Stimulated activated CD8-positive, alpha-beta memory T cell treated with anti-CD3 and anti-CD28 coated beads, Interleukin-4, amount 100 ng/mL, for 1 hour (primary cell): ENCODE measurements around the gene MAPK7.
"Not testable (repeated sequence)": the region's sequence is repeated elsewhere in the genome, so short reads cannot be mapped to it uniquely, and the experiment has no call there.

Source experiments
- DNase-seq, 2 donors: peaks; one replicate each; pipeline ENCODE4 v3.0.0-alpha.2; 2020; ENCODE audit warnings: low read depth in 2 of 2, low spot score in 1 of 2

Gene MAPK7

DNA sequence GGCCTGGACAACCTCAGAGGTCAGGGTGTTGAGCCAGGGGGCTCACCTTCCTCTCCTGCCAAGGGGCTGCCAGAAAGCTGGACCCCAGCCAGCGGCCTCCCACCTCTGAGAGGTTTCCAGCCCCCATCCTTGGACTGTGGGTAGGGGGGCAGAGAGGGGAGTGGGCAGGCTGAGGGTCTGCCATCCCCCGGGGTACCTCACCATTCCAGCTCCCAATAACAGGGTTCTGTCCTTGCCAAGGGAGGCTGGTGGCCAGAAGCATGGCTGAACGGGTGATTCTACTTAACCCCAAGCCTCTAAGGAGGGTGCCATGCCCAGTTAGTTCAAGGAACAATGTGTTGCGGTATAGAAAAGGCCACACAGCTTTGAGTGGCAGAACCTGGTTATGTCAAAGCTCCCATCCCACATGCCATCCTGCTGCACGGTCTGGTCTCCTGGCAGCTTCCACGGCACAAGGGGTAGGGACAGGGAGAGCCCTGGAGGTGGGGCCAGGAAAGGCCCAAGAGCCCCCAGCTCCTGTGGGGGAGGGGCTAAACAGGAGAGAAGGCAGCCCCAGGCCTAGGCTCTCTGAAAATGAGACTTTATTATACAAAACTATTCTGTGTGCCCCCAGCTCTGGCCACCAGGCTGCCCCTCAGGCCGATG is 35.6 kb upstream of the MAPK7 start:
- no peak for DNase-seq

DNA sequence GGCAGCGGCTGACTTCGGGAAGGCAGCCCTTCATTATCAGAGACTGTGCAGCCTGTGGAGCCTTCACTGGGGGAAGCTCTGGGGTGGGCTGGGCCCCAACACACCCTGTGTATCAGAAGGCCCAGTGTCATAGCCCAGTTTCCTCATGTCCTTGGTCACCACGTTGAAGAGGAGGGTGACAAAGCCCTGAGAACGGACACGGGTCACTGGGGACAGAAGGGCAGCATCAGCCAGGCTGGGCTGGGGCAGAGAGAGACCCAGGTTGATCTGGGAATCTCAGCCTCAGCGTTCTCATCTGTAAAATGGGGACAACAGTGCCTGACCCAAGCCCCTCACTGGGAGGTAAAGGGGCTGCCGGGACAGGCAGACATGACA is 35.1 kb upstream of the MAPK7 start:
- DNase-seq = no peak

- no peak for DNase-seq
These were observed 34.6 kb upstream of the MAPK7 start for GRCh38 chr17:19343671-19344151.

DNA sequence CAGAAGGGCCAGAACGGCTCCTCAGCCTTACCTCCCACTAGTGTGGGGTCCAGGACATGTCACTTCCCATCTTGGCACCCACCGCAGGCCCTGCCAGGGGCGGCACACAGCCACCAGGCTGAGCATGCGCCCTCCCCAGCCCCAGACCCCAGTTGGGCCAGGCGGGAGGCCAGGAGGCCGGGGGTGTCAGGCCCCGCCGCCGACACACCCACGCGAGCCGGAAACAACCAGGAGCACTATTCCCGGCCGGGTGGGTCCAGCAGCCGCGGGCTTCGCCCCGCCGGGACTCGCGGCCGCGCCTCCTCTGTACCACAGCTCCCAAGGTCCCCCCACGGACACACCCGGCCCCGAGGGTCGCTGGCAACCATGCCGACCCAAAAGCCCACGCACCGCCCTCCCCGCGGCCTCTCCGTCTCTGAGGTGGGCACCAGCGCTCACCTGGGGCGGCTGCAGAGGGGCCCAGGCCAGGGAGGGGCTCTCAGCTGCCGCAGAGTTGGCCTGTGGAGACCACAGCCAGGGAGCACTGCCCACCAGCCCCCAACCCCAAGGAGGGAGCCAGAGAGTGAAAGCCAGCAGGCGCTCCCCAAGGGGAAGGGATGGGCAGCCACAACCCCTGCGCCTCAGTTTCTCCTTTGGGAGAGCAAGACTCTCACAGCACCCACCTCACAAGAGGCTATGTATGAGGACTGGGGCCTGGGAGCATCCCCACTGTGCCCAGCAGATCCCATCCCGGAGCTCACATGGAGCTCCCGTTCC is 33.8 kb upstream of the MAPK7 start:
- DNase-seq = no peak

- DNase-seq = no peak
These were observed 33.2 kb upstream of the MAPK7 start for GRCh38 chr17:19345067-19345460.

GRCh38 chr17:19345486-19346350 is 32.6 kb upstream of the MAPK7 start:
- no peak for DNase-seq

- no peak for DNase-seq
These were observed 31.7 kb upstream of the MAPK7 start for GRCh38 chr17:19346351-19347255.

- DNase-seq = no peak
These were observed 30.8 kb upstream of the MAPK7 start for GRCh38 chr17:19347323-19348080.

- no peak for DNase-seq
These were observed 30.1 kb upstream of the MAPK7 start for GRCh38 chr17:19348081-19348650.

GRCh38 chr17:19348806-19349205 is 29.5 kb upstream of the MAPK7 start:
- no peak for DNase-seq

DNA sequence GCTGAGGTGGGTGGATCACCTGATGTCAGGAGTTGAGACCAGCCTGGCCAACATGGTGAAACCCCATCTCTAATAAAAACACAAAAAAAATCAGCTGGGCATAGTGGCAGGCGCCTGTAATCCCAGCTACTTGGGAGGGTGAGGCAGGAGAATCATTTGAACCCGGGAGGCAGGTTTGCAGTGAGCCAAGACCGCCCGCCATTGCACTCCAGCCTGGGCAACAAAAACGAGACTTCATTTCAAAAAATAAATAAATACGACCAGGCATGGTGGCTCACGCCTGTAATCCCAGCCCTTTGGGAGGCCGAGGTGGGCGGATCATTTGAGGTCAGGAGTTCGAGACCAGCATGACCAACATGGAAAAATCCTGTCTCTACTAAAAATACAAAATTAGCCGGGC is 24.9 kb upstream of the MAPK7 start:
- DNase-seq = not testable (repeated sequence)

- no peak for DNase-seq
These were observed 23.6 kb upstream of the MAPK7 start for GRCh38 chr17:19354748-19355147.

- DNase-seq = no peak
These were observed 20.9 kb upstream of the MAPK7 start for GRCh38 chr17:19357351-19357750.

DNA sequence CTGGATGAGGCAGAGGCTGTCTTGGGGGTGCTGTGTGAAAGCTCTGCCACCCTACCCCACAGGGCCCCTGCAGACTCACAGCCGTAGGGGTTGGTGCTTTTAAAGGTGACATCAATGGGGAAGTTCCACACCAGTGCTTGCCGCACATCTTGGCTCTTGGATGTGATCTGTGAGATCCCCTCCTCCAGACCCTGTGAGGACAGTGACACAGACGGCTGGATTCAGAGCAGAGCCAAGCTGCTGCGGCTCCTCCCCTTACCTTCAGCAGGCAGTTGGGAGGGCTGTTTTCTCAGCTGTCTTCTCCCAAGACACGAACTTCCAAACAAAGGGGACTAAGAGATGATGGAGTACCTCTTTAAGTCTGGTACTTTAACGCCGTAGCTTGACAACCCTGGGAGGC is 20.5 kb upstream of the MAPK7 start:
- DNase-seq = no peak

DNA sequence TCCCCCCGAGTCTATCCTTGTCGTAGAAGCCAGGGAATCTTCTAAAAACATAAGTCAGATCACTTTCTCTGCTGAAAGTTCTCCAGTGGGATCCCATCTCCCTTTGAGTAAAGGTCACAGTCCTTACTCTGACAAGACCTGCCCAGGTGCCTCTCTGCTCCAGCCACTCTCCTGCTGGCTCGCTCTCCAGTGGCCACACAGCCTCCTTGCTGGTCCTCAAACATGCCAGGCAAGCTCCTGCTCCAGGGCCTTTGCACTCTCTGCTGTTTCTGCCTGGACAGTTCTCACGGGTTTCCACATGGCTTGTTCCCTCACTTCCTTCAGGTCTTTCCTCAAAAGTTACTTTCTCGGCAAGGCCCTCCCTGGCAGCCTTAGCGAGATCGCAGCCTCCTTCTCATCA is 19.1 kb upstream of the MAPK7 start:
- DNase-seq = no peak

DNA sequence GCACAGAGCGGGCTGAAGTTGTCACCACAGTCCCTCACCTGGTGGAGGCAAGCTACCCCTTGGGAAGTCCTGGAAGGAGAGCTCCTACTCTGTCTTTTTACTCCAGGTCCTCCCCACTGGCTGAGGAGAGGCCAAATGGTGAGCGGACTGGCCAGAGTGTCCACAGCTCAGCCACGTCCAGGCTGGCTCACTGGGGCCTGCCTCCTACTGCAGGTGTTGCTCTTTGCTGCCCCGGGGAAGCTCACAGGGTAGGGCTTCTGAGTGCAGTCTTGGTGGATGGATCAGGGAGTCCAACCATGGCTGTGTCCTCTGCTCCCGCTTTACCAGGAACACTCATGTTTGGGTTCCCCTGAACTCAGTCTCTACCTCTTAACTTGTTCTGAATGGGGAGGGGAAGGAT is 18.4 kb upstream of the MAPK7 start:
- no peak for DNase-seq

GRCh38 chr17:19360772-19361171 is 17.5 kb upstream of the MAPK7 start:
- no peak for DNase-seq

GRCh38 chr17:19361326-19361725 is 17.0 kb upstream of the MAPK7 start:
- DNase-seq = no peak

DNA sequence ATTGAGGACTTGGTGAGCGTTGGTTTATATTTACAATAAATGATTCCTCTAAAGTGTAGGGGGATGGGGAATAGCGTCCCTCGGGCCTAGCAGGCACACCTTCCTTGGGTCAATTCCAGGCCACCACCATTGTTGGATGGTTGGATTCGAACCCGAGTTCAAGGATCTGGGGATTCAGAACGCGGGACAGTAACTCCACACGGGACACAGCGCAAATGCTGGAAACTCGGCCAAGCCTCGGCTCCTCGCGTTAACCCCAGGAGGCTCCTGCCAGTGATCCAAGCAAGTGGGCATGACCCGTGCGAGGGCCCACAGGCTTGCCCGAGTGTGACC is 16.4 kb upstream of the MAPK7 start:
- no peak for DNase-seq
